ENCODE measurements around the gene PRSS21.
A peak's percentile ranks its signal among the peaks of the same experiment; 100 is the strongest.

The PRSS21 gene

GRCh38 chr16:2826591-2827373 lies 9.7 kb downstream of the PRSS21 start:
- no peak for DNase-seq

GRCh38 chr16:2827374-2827791 lies 10.3 kb downstream of the PRSS21 start:
- DNase-seq = no peak

GRCh38 chr16:2827831-2828520 lies 10.9 kb downstream of the PRSS21 start:
- DNase-seq = no peak

GRCh38 chr16:2828521-2828840 lies 11.4 kb downstream of the PRSS21 start:
- DNase-seq = no peak

- DNase-seq = no peak
Observed at GRCh38 chr16:2828876-2829430, 11.9 kb downstream of the PRSS21 start.

- no peak for DNase-seq
Observed at GRCh38 chr16:2829501-2830354, 12.7 kb downstream of the PRSS21 start, which contains the start of gene ZG16B. Gene ZG16B (plus strand): TSS chr16:2830303. CDS start chr16:2830442, 139 bp downstream.

- DNase-seq = no peak
Observed at GRCh38 chr16:2830355-2830695, 13.3 kb downstream of the PRSS21 start.

GRCh38 chr16:2831203-2831602 lies 14.2 kb downstream of the PRSS21 start:
- no peak for DNase-seq

GRCh38 chr16:2833776-2834175 lies 16.7 kb downstream of the PRSS21 start:
- DNase-seq = no peak

- no peak for DNase-seq
Observed at GRCh38 chr16:2834968-2835367, 17.9 kb downstream of the PRSS21 start.

GRCh38 chr16:2835638-2836493 lies 18.8 kb downstream of the PRSS21 start:
- DNase-seq = no peak

GRCh38 chr16:2836646-2837508 lies 19.8 kb downstream of the PRSS21 start:
- no peak for DNase-seq

- DNase-seq = peak; percentile 7
Observed at GRCh38 chr16:2838928-2839327, 21.9 kb downstream of the PRSS21 start.

- DNase-seq = no peak
Observed at GRCh38 chr16:2839650-2840450, 22.8 kb downstream of the PRSS21 start.

GRCh38 chr16:2840914-2841313 lies 23.9 kb downstream of the PRSS21 start:
- DNase-seq = no peak

GRCh38 chr16:2841606-2842339 lies 24.7 kb downstream of the PRSS21 start:
- no peak for DNase-seq

GRCh38 chr16:2842340-2843000 lies 25.4 kb downstream of the PRSS21 start:
- DNase-seq = no peak

- DNase-seq = no peak
Observed at GRCh38 chr16:2843526-2843925, 26.5 kb downstream of the PRSS21 start.

GRCh38 chr16:2845116-2845515 lies 28.1 kb downstream of the PRSS21 start:
- no peak for DNase-seq
